CD4-positive, alpha-beta memory T cell (primary cell): ENCODE results near the gene PLA2G2E. TPM values are rescaled to one million over a fixed set of nuclear protein-coding genes. Genes with fewer than 3 reads are reported as not detected.

ENCODE experiments used
- CTCF ChIA-PET: fragments of 350-600 bp; sonication (Branson Sonifier 250); formaldehyde crosslinking; loops from one replicate; lab custom pipeline; 2021; ENCODE audit warnings: inconsistent platforms; ENCODE audit not compliant: partially characterized antibody; lab: Charles Lee
- POLR2A ChIA-PET: fragments of 350-600 bp; sonication (Branson Sonifier 250); formaldehyde crosslinking; loops from one replicate; lab custom pipeline; 2021; ENCODE audit not compliant: partially characterized antibody; lab: Charles Lee
- DNase-seq, 5 donors: peaks; one replicate each; pipeline versions ENCODE4 v3.0.0 to v3.0.0-alpha.2; 2020 to 2022; ENCODE audit warnings: mixed read lengths in 1 of 5
- H3K27ac ChIP-seq: one replicate; pipeline ENCODE4 v1.7.0; 2013; ENCODE audit warnings: low read depth, low read length
- H3K27me3 ChIP-seq: 2 replicates; pipeline ENCODE4 v1.7.0; 2013; ENCODE audit warnings: mild to moderate bottlenecking, low read length, moderate library complexity; ENCODE audit not compliant: insufficient read depth
- H3K36me3 ChIP-seq: 2 replicates; pipeline ENCODE4 v1.7.0; 2013; ENCODE audit warnings: mild to moderate bottlenecking, low read length, moderate library complexity; ENCODE audit not compliant: insufficient read depth
- H3K4me1 ChIP-seq: 2 replicates; pipeline ENCODE4 v1.7.0; 2013; ENCODE audit warnings: mild to moderate bottlenecking, low read length, moderate library complexity; ENCODE audit not compliant: insufficient read depth
- H3K4me3 ChIP-seq, 2 donors: one replicate each; pipeline ENCODE4 v1.7.0; 2013; ENCODE audit warnings: low read length in 2 of 2, mild to moderate bottlenecking in 1 of 2
- H3K9me3 ChIP-seq, 2 donors: one replicate each; pipeline ENCODE4 v1.7.0; 2013; ENCODE audit warnings: low read length in 2 of 2, control low read depth in 1 of 2; ENCODE audit not compliant: control insufficient read depth in 1 of 2
- H3K27ac Mint-ChIP-seq, 7 donors: one replicate each; pipeline ENCODE4 v1.8.0; 2020 to 2021; ENCODE audit warnings: mixed read lengths in 7 of 7, mild to moderate bottlenecking in 6 of 7, inconsistent platforms in 3 of 7, moderate library complexity in 3 of 7
- H3K27me3 Mint-ChIP-seq, 2 donors: one replicate each; pipeline ENCODE4 v1.8.0; 2020 to 2021; ENCODE audit warnings: mixed read lengths in 2 of 2
- H3K36me3 Mint-ChIP-seq, 2 donors: one replicate each; pipeline ENCODE4 v1.8.0; 2020 to 2021; ENCODE audit warnings: mixed read lengths in 2 of 2, inconsistent platforms in 1 of 2, mild to moderate bottlenecking in 1 of 2
- H3K4me1 Mint-ChIP-seq, 4 donors: one replicate each; pipeline ENCODE4 v1.8.0; 2020 to 2021; ENCODE audit warnings: mixed read lengths in 4 of 4, mild to moderate bottlenecking in 1 of 4
- H3K4me3 Mint-ChIP-seq, 8 donors: one replicate each; pipeline ENCODE4 v1.8.0; 2020 to 2021; ENCODE audit warnings: mixed read lengths in 8 of 8, mild to moderate bottlenecking in 7 of 8, moderate library complexity in 6 of 8, inconsistent platforms in 3 of 8
- H3K9me3 Mint-ChIP-seq, 8 donors: one replicate each; pipeline ENCODE4 v1.8.0; 2020 to 2021; ENCODE audit warnings: mixed read lengths in 8 of 8, mild to moderate bottlenecking in 5 of 8, inconsistent platforms in 3 of 8, moderate library complexity in 1 of 8
- intact Hi-C: fragments of 100-400 bp; cut with micrococcal nuclease; formaldehyde crosslinking; loops from one replicate; pipeline ENCODE4 v1.15.1; 2023
- polyA plus RNA-seq, 2 donors: library from polyadenylated mRNA; unstranded; fragments of 300-500 nt; fragmentation: Illumina TruSeq; gene quantifications; one replicate each; pipeline ENCODE4 v1.2.3, GENCODE V29; 2021
- total RNA-seq, 2 experiments: library from RNA; stranded (reverse); gene quantifications; one replicate each; pipeline ENCODE4 v1.2.3, GENCODE V29; 2021

Gene PLA2G2E
- total and polyA plus RNA-seq, 4 experiments from 2014 or later = not detected

GRCh38 chr1:19901653-19902052, 21.8 kb downstream of the PLA2G2E start:
- Mint-ChIP-seq H3K9me3 (no peaks in the 10 kb centered on the region), H3K27ac (peak overlapping the region in 1 of 7 donors; percentile 19), H3K4me1 (peaks cover 0 to 3% (median 0%) of the 10 kb centered on the region in 4 donors), H3K27me3 (no peaks in the 10 kb centered on the region), H3K4me3 (no peak overlapping the region), H3K36me3 (peaks cover 67% of the 10 kb centered on the region in 2 donors)
- Histone ChIP-seq H3K4me1 (no peaks in the 10 kb centered on the region), H3K4me3 (no peak overlapping the region), H3K9me3 (no peaks in the 10 kb centered on the region), H3K27me3 (no peaks in the 10 kb centered on the region), H3K36me3 (peaks cover 32% of the 10 kb centered on the region), H3K27ac (no peak overlapping the region)
- ChIA-PET CTCF (no interaction called here), POLR2A (no interaction called here)
- intact Hi-C loops = no loop called here
- no peak for DNase-seq

DNA sequence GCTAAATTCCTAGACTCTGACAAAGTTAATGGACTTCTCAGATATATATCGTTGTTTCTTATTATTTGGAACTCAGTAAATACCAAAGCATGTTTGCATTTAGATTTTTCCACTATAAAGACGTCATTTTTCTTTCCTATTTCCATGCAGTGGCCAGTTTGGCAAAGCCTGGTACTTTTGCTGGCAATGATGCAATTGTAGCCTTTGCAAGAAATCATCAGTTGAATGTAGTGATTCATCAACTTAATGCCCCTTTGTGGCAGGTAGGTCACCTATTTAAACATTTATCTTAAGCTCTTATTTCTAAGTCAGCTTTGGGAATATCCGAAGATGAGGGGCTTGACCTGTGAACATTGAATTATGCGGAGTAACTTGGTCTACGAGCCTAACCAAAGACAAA, 29.2 kb downstream of the PLA2G2E start:
- H3K36me3 ChIP-seq = peaks cover 35% of the 10 kb centered on the region
- H3K27me3 ChIP-seq = no peaks in the 10 kb centered on the region
- Mint-ChIP-seq H3K27ac (no peak overlapping the region), H3K9me3 (no peaks in the 10 kb centered on the region), H3K36me3 (peaks cover 53 to 75% of the 10 kb centered on the region in 2 donors), H3K4me1 (peaks cover 0 to 5% (median 2%) of the 10 kb centered on the region in 4 donors), H3K4me3 (no peak overlapping the region), H3K27me3 (no peaks in the 10 kb centered on the region)
- intact Hi-C loops = no loop called here
- CTCF ChIA-PET = no interaction called here
- H3K9me3 ChIP-seq = no peaks in the 10 kb centered on the region
- H3K27ac ChIP-seq = no peak overlapping the region
- POLR2A ChIA-PET = no interaction called here
- no peak overlapping the region for H3K4me3 ChIP-seq
- no peak for DNase-seq
- no peaks in the 10 kb centered on the region for H3K4me1 ChIP-seq

- DNase-seq = no peak
- H3K4me1 ChIP-seq = no peaks in the 10 kb centered on the region
- H3K4me3 Mint-ChIP-seq = peak overlapping the region in 1 of 8 donors; percentile 27
- H3K27me3 ChIP-seq = no peaks in the 10 kb centered on the region
- H3K27ac ChIP-seq = no peak overlapping the region
- H3K9me3 ChIP-seq = no peaks in the 10 kb centered on the region
- peaks cover 31% of the 10 kb centered on the region for H3K36me3 ChIP-seq
- no peaks in the 10 kb centered on the region for H3K9me3 Mint-ChIP-seq
- H3K36me3 Mint-ChIP-seq = peaks cover 48 to 70% of the 10 kb centered on the region in 2 donors
- intact Hi-C loops = no loop called here
- H3K27me3 Mint-ChIP-seq = no peaks in the 10 kb centered on the region
- CTCF ChIA-PET = interaction anchor here (0.5 kb wide), 1 partner anchor 257 kb away, joined by 3 read pairs; no protein-coding TSS in a partner anchor
- peaks cover 0 to 5% (median 3%) of the 10 kb centered on the region in 4 donors for H3K4me1 Mint-ChIP-seq
- no peak overlapping the region for H3K4me3 ChIP-seq
- peak overlapping the region in 2 of 7 donors; percentile 30 to 41 for H3K27ac Mint-ChIP-seq
- POLR2A ChIA-PET = no interaction called here
Observed at GRCh38 chr1:19893687-19894086, 29.7 kb downstream of the PLA2G2E start.

GRCh38 chr1:19892628-19893168, 30.7 kb downstream of the PLA2G2E start:
- DNase-seq = no peak
- H3K4me3 ChIP-seq = no peak overlapping the region
- no peaks in the 10 kb centered on the region for H3K4me1 ChIP-seq
- H3K9me3 Mint-ChIP-seq = no peaks in the 10 kb centered on the region
- ChIA-PET CTCF (no interaction called here), POLR2A (no interaction called here)
- peaks cover 31% of the 10 kb centered on the region for H3K36me3 ChIP-seq
- H3K4me3 Mint-ChIP-seq = no peak overlapping the region
- peaks cover 47 to 69% of the 10 kb centered on the region in 2 donors for H3K36me3 Mint-ChIP-seq
- no peaks in the 10 kb centered on the region for H3K27me3 Mint-ChIP-seq
- intact Hi-C loops = no loop called here
- peak overlapping the region in 1 of 7 donors; percentile 15 for H3K27ac Mint-ChIP-seq
- peaks cover 6 to 14% (median 11%) of the 10 kb centered on the region in 4 donors for H3K4me1 Mint-ChIP-seq
- H3K27ac ChIP-seq = no peak overlapping the region
- H3K9me3 ChIP-seq = no peaks in the 10 kb centered on the region
- no peaks in the 10 kb centered on the region for H3K27me3 ChIP-seq

- H3K27ac Mint-ChIP-seq = no peak overlapping the region
- H3K4me3 ChIP-seq = no peak overlapping the region
- no peaks in the 10 kb centered on the region for H3K4me1 ChIP-seq
- ChIA-PET POLR2A (no interaction called here), CTCF (no interaction called here)
- no peaks in the 10 kb centered on the region for H3K27me3 Mint-ChIP-seq
- peaks cover 42 to 64% of the 10 kb centered on the region in 2 donors for H3K36me3 Mint-ChIP-seq
- no peak for DNase-seq
- no peaks in the 10 kb centered on the region for H3K9me3 Mint-ChIP-seq
- peaks cover 31% of the 10 kb centered on the region for H3K36me3 ChIP-seq
- intact Hi-C loops = no loop called here
- H3K27me3 ChIP-seq = no peaks in the 10 kb centered on the region
- peaks cover 7 to 17% (median 13%) of the 10 kb centered on the region in 4 donors for H3K4me1 Mint-ChIP-seq
- no peaks in the 10 kb centered on the region for H3K9me3 ChIP-seq
- H3K27ac ChIP-seq = no peak overlapping the region
- no peak overlapping the region for H3K4me3 Mint-ChIP-seq
Observed at GRCh38 chr1:19892129-19892528, 31.3 kb downstream of the PLA2G2E start.

- Mint-ChIP-seq H3K27me3 (no peaks in the 10 kb centered on the region), H3K4me3 (no peak overlapping the region), H3K27ac (peak overlapping the region in 1 of 7 donors; percentile 54), H3K4me1 (peaks cover 19 to 32% (median 22%) of the 10 kb centered on the region in 4 donors), H3K9me3 (no peaks in the 10 kb centered on the region), H3K36me3 (peaks cover 25 to 45% of the 10 kb centered on the region in 2 donors)
- POLR2A ChIA-PET = no interaction called here
- Histone ChIP-seq H3K36me3 (peaks cover 24% of the 10 kb centered on the region), H3K27me3 (no peaks in the 10 kb centered on the region), H3K4me1 (peaks cover 3% of the 10 kb centered on the region), H3K9me3 (no peaks in the 10 kb centered on the region), H3K27ac (no peak overlapping the region), H3K4me3 (no peak overlapping the region)
- CTCF ChIA-PET = interaction anchor here (0.6 kb wide), 1 partner anchor 324 kb away, joined by 4 read pairs; no protein-coding TSS in a partner anchor
- intact Hi-C loops = no loop called here
- DNase-seq = no peak
Observed at GRCh38 chr1:19889656-19890055, 33.8 kb downstream of the PLA2G2E start.

- H3K9me3 ChIP-seq = no peaks in the 10 kb centered on the region
- POLR2A ChIA-PET = no interaction called here
- no peak overlapping the region for H3K27ac ChIP-seq
- H3K27ac Mint-ChIP-seq = no peak overlapping the region
- peaks cover 29 to 48% (median 34%) of the 10 kb centered on the region in 4 donors for H3K4me1 Mint-ChIP-seq
- no peak for DNase-seq
- H3K27me3 ChIP-seq = no peaks in the 10 kb centered on the region
- no peak overlapping the region for H3K4me3 ChIP-seq
- H3K4me3 Mint-ChIP-seq = no peak overlapping the region
- H3K4me1 ChIP-seq = peaks cover 18% of the 10 kb centered on the region
- intact Hi-C loops = no loop called here
- CTCF ChIA-PET = interaction anchor here (0.9 kb wide), 1 partner anchor 30 kb away, joined by 3 read pairs; no protein-coding TSS in a partner anchor
- H3K27me3 Mint-ChIP-seq = no peaks in the 10 kb centered on the region
- H3K9me3 Mint-ChIP-seq = no peaks in the 10 kb centered on the region
- peaks cover 18 to 31% of the 10 kb centered on the region in 2 donors for H3K36me3 Mint-ChIP-seq
- H3K36me3 ChIP-seq = peaks cover 19% of the 10 kb centered on the region
Observed at GRCh38 chr1:19888112-19888511, 35.3 kb downstream of the PLA2G2E start.
